NT2/D1 (cell line): Measurements from ENCODE around the gene KY.

ENCODE experiments used
- SUZ12 ChIP-seq: IDR thresholded peaks from 2 replicates; pipeline ENCODE4 v1.6.1; 2011; ENCODE audit not compliant: insufficient read length, insufficient read depth; ENCODE audit errors: extremely low read depth
- YY1 ChIP-seq: IDR thresholded peaks from 2 replicates; pipeline ENCODE4 v1.6.1; 2011; ENCODE audit not compliant: insufficient read length, insufficient read depth
- ZNF274 ChIP-seq: IDR thresholded peaks from 2 replicates; pipeline ENCODE4 v1.6.1; 2011; ENCODE audit warnings: mild to moderate bottlenecking, low read depth, low read length

DNA sequence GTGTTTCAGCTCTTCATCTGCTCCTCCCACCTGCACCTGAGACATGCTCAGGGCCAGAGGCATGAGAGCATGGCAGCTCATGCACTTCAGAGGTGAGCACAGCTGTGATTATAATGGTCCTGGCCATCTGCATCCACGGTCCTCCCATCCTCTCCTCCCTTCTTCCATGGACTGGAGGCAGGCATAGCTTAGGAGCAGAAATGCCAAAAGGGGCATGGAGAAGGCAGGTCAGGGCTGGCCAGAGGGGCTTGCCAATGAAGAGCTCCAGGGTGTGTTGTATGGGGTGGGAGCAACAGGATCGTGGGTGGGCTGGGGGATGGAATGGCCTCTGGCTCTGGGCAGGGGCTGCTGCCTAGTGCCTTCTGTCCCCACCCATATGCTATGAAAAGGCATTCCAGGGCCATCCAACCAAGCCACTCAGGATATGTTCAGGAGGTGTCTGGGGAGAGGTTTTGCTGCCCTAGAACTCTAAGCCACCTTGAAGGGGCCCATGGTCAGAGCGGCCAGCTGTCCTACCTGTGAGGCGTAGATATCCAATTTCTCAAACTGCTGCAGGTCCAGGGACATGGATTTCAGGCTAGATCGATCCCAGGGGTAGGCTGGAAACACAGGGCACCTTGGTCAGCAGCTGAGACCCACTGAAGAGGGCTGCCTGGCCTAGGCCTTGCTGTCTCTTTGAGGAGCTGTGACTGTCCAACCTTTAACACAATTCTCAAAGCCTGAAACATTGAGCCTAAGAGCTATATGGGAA lies 26.1 kb downstream of the KY start:
- TF ChIP-seq YY1 (no peak), ZNF274 (no peak), SUZ12 (no peak)
